Measurements from ENCODE around the gene MED9.

The MED9 gene

GRCh38 chr17:17518951-17519350 is 42.2 kb downstream of the MED9 start:
- no peak for DNase-seq

GRCh38 chr17:17519886-17520285 is 43.1 kb downstream of the MED9 start:
- DNase-seq: no peak

GRCh38 chr17:17520599-17521232 is 43.9 kb downstream of the MED9 start:
- no peak for DNase-seq

- no peak for DNase-seq
Measured at GRCh38 chr17:17523001-17523730, 46.4 kb downstream of the MED9 start.

- DNase-seq: no peak
Measured at GRCh38 chr17:17523731-17524490, 47.1 kb downstream of the MED9 start.

- no peak for DNase-seq
Measured at GRCh38 chr17:17525311-17525710, 48.5 kb downstream of the MED9 start.

- no peak for DNase-seq
Measured at GRCh38 chr17:17525956-17526355, 49.2 kb downstream of the MED9 start.

- no peak for DNase-seq
Measured at GRCh38 chr17:17526369-17526768, 49.6 kb downstream of the MED9 start.

- DNase-seq: no peak
Measured at GRCh38 chr17:17527534-17527933, 50.7 kb downstream of the MED9 start.

GRCh38 chr17:17527956-17528500 is 51.2 kb downstream of the MED9 start:
- DNase-seq: no peak

GRCh38 chr17:17528696-17529652 is 52.2 kb downstream of the MED9 start:
- no peak for DNase-seq

- no peak for DNase-seq
Measured at GRCh38 chr17:17531156-17531555, 54.4 kb downstream of the MED9 start.

- no peak for DNase-seq
Measured at GRCh38 chr17:17532991-17533390, 56.2 kb downstream of the MED9 start.

- no peak for DNase-seq
Measured at GRCh38 chr17:17533901-17534441, 57.2 kb downstream of the MED9 start.

- DNase-seq: no peak
Measured at GRCh38 chr17:17535957-17536356, 59.2 kb downstream of the MED9 start.

- DNase-seq: no peak
Measured at GRCh38 chr17:17536702-17537101, 59.9 kb downstream of the MED9 start.

- no peak for DNase-seq
Measured at GRCh38 chr17:17537311-17538099, 60.7 kb downstream of the MED9 start.

GRCh38 chr17:17538417-17539391 is 61.9 kb downstream of the MED9 start:
- DNase-seq: no peak

GRCh38 chr17:17539591-17539990 is 62.8 kb downstream of the MED9 start:
- no peak for DNase-seq

- DNase-seq: no peak
Measured at GRCh38 chr17:17540278-17540906, 63.6 kb downstream of the MED9 start.
